HG02678 (cell line): ENCODE data around the gene ADM.
A peak's percentile ranks its signal among the peaks of the same experiment; 100 is the strongest.

Source experiments
- ATAC-seq: cut with Tn5 transposase; IDR thresholded peaks from one replicate; pipeline ENCODE4 v1.9.1; 2021; ENCODE audit warnings: mild to moderate bottlenecking, moderate library complexity; ENCODE audit not compliant: unreplicated experiment

Gene ADM

GRCh38 chr11:10308201-10308954 is 3.5 kb downstream of the ADM start:
- no peak for ATAC-seq

GRCh38 chr11:10309163-10310093 is 4.6 kb downstream of the ADM start:
- ATAC-seq: no peak

GRCh38 chr11:10310301-10310841 is 5.5 kb downstream of the ADM start:
- ATAC-seq: no peak

- ATAC-seq: no peak
These were observed 6.9 kb downstream of the ADM start for GRCh38 chr11:10311802-10312201.

- peak; percentile 74 for ATAC-seq
These were observed 9.6 kb downstream of the ADM start for GRCh38 chr11:10314199-10315072.

- ATAC-seq: no peak
These were observed 10.2 kb downstream of the ADM start for GRCh38 chr11:10315083-10315482.

GRCh38 chr11:10317151-10317755 is 12.4 kb downstream of the ADM start:
- ATAC-seq: no peak

GRCh38 chr11:10317776-10318526 is 13.1 kb downstream of the ADM start:
- peak; percentile 69 for ATAC-seq

GRCh38 chr11:10318527-10318802 is 13.6 kb downstream of the ADM start:
- no peak for ATAC-seq

GRCh38 chr11:10319702-10320558 is 15.1 kb downstream of the ADM start:
- ATAC-seq: no peak

- no peak for ATAC-seq
These were observed 16.0 kb downstream of the ADM start for GRCh38 chr11:10320736-10321465.

- no peak for ATAC-seq
These were observed 17.5 kb downstream of the ADM start for GRCh38 chr11:10322401-10322800.

- ATAC-seq: no peak
These were observed 18.2 kb downstream of the ADM start for GRCh38 chr11:10322830-10323792.

GRCh38 chr11:10323793-10324170 is 18.9 kb downstream of the ADM start:
- no peak for ATAC-seq

- no peak for ATAC-seq
These were observed 19.6 kb downstream of the ADM start for GRCh38 chr11:10324474-10324873.

GRCh38 chr11:10325277-10326011 is 20.6 kb downstream of the ADM start:
- ATAC-seq: no peak
